ENCODE results near the gene ATP11A.

The ATP11A gene

GRCh38 chr13:112898621-112899280 lies 208.9 kb downstream of the ATP11A start:
- DNase-seq, result no peak

DNA sequence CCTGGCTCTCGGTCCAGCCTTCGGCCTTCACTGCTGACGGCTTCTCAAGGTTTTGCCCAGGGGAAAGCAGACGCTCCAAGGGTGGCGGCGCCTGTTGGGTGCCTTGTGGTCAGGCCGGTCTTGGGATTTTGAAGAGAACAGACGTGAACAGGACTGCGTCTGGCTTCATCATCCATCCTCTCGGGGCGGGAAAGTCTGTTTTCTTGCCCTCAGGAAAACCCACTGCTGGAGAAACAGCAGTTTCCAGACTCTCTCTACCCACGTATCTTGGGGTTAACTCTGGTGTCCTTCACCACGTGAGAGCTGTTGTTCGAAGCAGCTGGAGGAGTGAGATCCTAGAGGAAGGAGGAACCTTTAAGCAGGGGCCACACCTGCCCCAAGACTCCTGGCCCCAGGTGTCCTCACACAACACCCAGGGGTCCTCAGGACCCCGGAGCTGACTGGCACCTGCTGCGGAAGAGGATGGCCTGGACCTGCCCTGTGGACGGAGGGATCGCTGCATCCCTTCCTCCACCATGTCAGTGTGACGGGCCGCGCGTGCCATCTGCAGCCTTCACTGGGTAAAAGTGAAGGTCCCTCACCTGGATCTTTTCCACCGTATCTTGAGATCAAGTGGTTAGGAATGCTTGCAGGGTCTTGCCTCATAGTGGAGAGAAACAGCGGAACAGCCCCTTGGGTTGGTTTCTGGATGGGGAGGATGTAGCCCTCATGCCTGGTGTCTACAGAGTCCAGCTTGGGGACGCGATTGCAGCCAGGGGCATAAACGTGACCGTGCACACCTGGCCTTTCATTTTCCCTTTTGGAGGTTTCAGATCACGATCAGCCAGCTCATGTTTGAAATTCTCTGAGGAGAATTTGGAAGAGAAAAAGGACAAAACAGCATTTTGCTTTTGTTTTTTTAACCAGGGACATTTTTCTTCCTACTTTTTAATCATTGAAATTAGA lies 209.7 kb downstream of the ATP11A start:
- no peak for DNase-seq

DNA sequence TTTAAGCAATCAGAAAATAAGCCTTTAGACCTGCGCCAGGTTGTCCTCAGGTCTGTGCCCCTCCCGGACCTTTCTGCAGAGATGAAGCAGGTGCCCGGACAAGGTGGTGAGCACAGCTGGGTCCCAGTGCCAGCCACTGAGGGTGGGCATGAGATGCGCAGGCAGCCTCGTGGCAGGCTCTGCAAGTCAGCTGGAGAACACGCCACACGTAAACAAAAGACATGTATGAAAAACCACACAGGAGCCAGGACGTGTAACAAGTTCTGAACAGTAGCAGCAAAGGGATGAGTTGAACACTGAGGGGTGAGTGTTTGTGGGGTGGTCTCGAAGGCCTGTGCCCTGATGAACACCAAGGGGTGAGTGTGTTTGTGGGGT lies 210.4 kb downstream of the ATP11A start:
- DNase-seq, result no peak

DNA sequence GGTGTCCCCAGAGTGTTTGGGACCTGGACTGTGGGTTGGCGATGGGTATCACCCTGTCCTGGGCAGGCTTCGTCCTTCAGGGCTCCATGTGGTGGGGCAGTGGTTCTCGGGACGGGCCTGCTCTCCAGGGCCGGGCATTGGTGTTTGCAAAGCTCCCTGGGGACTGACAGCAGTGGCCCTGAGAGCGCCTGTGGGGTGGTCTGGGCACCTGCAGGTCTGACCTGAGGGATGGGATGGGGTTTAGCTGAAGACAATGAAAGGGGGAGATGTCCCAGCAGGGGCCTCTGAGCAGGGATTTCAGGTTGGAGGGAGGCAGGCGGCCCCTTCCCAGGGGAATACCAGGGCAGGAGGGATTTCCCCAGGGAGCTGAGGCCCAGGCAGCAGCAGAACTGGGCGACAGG lies 210.9 kb downstream of the ATP11A start:
- DNase-seq, result no peak

- DNase-seq, result no peak
These were observed 212.3 kb downstream of the ATP11A start for GRCh38 chr13:112902101-112902651.

DNA sequence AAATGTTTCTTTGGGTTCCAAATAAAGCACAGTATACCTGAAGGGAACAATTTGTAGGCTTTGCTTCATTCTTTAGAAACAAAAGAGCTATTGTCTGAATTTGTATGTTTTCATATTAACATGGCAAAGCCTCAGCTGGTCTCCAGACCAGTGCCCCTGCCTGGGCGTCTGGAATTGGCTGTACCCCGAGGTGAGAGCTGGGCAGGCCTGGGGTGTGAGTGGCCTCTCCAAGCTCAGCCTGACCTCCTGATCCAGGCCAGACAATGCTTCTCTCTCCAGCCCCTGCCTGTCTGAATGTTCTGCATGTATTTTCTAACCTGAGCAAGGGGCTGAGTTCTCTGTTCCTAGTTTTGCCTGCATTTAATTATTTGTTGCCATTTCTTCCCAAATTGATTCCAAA lies 212.8 kb downstream of the ATP11A start:
- DNase-seq, result no peak

DNA sequence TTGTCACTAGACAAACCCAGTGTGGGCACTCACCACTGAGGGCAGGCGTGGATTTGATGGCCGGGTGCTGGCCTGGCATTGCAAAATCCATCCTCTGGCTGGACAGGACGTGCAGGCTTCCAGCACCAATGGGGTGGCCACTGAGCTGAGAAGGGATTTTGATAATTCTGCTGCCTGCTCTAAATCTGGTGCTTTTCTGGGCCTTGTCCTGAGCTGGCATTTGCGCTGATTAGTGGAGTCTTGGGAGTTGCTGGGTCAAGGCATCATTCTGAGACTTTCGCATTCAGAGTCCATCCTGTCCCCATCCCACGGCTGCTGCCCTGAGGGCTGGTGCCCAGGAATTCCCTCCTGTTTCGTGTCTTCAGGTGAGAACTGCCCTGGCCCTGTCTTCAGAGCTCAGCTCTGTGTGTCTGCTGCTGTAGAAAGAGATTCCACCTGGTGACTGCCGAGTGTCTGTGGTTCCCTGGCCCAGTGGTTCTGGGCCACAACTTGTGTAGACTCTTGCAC lies 213.3 kb downstream of the ATP11A start:
- no peak for DNase-seq

DNA sequence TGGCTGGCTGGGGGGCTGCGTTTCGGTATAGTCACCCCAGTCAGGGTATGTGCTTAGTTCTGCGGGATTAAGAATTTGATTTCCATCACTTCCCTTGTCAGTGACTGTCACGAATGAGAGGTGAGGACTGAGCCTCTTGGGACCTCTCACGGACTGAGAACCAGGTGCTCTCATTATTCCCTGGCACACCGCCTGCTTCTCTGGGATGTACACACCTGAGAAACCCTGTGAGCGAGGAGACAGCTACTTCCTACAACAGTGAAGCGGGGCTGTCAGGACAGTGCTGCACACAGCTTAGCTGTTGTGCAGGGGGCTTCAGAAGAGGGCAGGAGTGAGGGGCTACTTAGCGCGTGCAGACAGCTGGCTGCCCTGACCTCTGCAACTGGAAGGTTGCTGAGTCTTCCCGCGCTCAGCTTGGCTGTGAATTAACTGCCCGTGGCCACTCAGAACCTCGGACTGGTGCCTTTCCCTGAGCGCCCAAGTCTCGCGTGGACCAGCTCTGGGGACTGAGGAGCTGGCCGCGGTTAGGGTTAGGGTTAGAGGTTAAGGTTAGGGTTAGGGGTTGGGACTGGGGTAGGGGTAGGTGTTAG lies 213.9 kb downstream of the ATP11A start:
- no peak for DNase-seq

- no peak for DNase-seq
These were observed 214.7 kb downstream of the ATP11A start for GRCh38 chr13:112904436-112904960.

GRCh38 chr13:112905086-112905485 lies 215.2 kb downstream of the ATP11A start:
- no peak for DNase-seq

- no peak for DNase-seq
These were observed 215.8 kb downstream of the ATP11A start for GRCh38 chr13:112905619-112905989.

- DNase-seq, result no peak
These were observed 216.3 kb downstream of the ATP11A start for GRCh38 chr13:112905990-112906641.

GRCh38 chr13:112907286-112907685 lies 217.4 kb downstream of the ATP11A start:
- no peak for DNase-seq

GRCh38 chr13:112907871-112908331 lies 218.1 kb downstream of the ATP11A start:
- no peak for DNase-seq

- no peak for DNase-seq
These were observed 218.5 kb downstream of the ATP11A start for GRCh38 chr13:112908342-112908741.

- DNase-seq, result no peak
These were observed 220.2 kb downstream of the ATP11A start for GRCh38 chr13:112910016-112910415.

- DNase-seq, result no peak
These were observed 220.9 kb downstream of the ATP11A start for GRCh38 chr13:112910616-112911280.

DNA sequence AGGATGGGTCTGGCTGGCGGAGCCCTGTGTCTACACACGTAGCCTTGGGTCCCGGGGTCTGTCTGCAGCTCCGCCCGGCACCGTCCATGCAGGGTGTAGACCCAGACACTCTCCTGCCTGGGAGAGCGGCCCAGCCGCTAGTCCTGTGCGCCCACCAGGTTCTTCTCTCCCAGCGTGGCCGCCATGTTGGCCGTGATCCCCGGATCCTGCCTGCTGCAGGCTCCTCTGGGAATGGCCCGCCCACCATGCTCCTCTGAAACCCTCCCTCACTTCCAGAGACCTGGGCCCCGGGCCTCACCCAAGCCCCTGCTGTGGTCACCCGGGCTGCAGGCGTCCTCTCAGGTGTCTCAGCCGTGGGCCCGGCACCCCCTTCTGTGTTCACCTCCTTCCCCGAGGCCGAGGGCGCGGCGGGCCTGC lies 221.5 kb downstream of the ATP11A start:
- no peak for DNase-seq

- no peak for DNase-seq
These were observed 222.0 kb downstream of the ATP11A start for GRCh38 chr13:112911883-112912282.

GRCh38 chr13:112912726-112913440 lies 223.0 kb downstream of the ATP11A start:
- no peak for DNase-seq

- DNase-seq, result no peak
These were observed 226.5 kb downstream of the ATP11A start for GRCh38 chr13:112916296-112916695.

Measured in central memory CD4-positive, alpha-beta T cell (primary cell).